HL-60 (cell line): ENCODE results near the gene EDN3.

Experiments used
- GABPA ChIP-seq: IDR thresholded peaks from 2 replicates; pipeline ENCODE4 v1.6.1; 2012; ENCODE audit warnings: low read depth
- POLR2AphosphoS5 ChIP-seq: IDR thresholded peaks from 2 replicates; pipeline ENCODE4 v1.6.1; 2012; ENCODE audit warnings: low read depth
- REST ChIP-seq: IDR thresholded peaks from 2 replicates; pipeline ENCODE4 v1.6.1; 2012; ENCODE audit warnings: low read depth; ENCODE audit not compliant: insufficient replicate concordance
- SPI1 ChIP-seq: IDR thresholded peaks from 2 replicates; pipeline ENCODE4 v1.6.1; 2012; ENCODE audit warnings: low read depth, mild to moderate bottlenecking, borderline replicate concordance
- TF ChIP-seq, protein P1 (sequence below): IDR thresholded peaks from one replicate; pipeline ENCODE4 v1.5.1; 2011; ENCODE audit warnings: low read length, control low read depth, inconsistent platforms; ENCODE audit not compliant: insufficient read depth

GRCh38 chr20:59351157-59352040 is 51.0 kb downstream of the EDN3 start:
- TF ChIP-seq, protein P1, sequence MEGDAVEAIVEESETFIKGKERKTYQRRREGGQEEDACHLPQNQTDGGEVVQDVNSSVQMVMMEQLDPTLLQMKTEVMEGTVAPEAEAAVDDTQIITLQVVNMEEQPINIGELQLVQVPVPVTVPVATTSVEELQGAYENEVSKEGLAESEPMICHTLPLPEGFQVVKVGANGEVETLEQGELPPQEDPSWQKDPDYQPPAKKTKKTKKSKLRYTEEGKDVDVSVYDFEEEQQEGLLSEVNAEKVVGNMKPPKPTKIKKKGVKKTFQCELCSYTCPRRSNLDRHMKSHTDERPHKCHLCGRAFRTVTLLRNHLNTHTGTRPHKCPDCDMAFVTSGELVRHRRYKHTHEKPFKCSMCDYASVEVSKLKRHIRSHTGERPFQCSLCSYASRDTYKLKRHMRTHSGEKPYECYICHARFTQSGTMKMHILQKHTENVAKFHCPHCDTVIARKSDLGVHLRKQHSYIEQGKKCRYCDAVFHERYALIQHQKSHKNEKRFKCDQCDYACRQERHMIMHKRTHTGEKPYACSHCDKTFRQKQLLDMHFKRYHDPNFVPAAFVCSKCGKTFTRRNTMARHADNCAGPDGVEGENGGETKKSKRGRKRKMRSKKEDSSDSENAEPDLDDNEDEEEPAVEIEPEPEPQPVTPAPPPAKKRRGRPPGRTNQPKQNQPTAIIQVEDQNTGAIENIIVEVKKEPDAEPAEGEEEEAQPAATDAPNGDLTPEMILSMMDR: no peak
- TF ChIP-seq POLR2AphosphoS5 (no peak), GABPA (no peak), REST (no peak), SPI1 (no peak)
